Neural cell (in vitro differentiated cells): ENCODE data around the gene CLDN20. TPM values are rescaled to one million over a fixed set of nuclear protein-coding genes. Genes with fewer than 3 reads are reported as not detected.

Source experiments
- H2AFZ ChIP-seq: fragments of 200-600, 300-800 bp; sonication (generic), shearing (Covaris generic); 2 replicates; pipeline ENCODE4 v1.6.0; 2014; ENCODE audit warnings: low read depth, mild to moderate bottlenecking, antibody characterized with exemption, low read length, moderate library complexity
- H3F3A ChIP-seq: fragments of 200-600 bp; shearing (Covaris generic); 2 replicates; pipeline ENCODE4 v1.6.1; 2016; ENCODE audit warnings: mild to moderate bottlenecking, moderate library complexity, mixed read lengths, antibody characterized with exemption, low read length; ENCODE audit not compliant: insufficient read depth, poor library complexity, severe bottlenecking
- H3K27ac ChIP-seq: fragments of 200-600, 300-800 bp; sonication (generic), shearing (Covaris generic); 2 replicates; pipeline ENCODE4 v1.5.1; 2014; ENCODE audit warnings: mild to moderate bottlenecking, low read length, moderate library complexity
- H3K27me3 ChIP-seq: fragments of 300-800, 200-600 bp; sonication (generic), shearing (Covaris generic); 2 replicates; pipeline ENCODE4 v1.6.0; 2014; ENCODE audit warnings: mild to moderate bottlenecking, low read depth, low read length, moderate library complexity; ENCODE audit not compliant: insufficient read depth
- H3K36me3 ChIP-seq: fragments of 300-800, 200-600 bp; sonication (generic), shearing (Covaris generic); 2 replicates; pipeline ENCODE4 v1.5.1; 2014; ENCODE audit warnings: mild to moderate bottlenecking, antibody characterized with exemption, low read length, moderate library complexity; ENCODE audit not compliant: insufficient read depth
- H3K4me2 ChIP-seq: fragments of 300-800, 200-600 bp; sonication (generic), shearing (Covaris generic); 2 replicates; pipeline ENCODE4 v1.6.0; 2014; ENCODE audit warnings: mild to moderate bottlenecking, low read length
- H3K4me3 ChIP-seq: fragments of 300-800, 200-600 bp; sonication (generic), shearing (Covaris generic); 2 replicates; pipeline ENCODE4 v1.5.1; 2014; ENCODE audit warnings: mild to moderate bottlenecking, low read length, moderate library complexity
- H3K79me2 ChIP-seq: fragments of 200-600 bp; shearing (Covaris generic); replicated peaks from 2 replicates; pipeline ENCODE4 v1.6.0; 2014; ENCODE audit warnings: mild to moderate bottlenecking, low read length, moderate library complexity; ENCODE audit not compliant: insufficient read depth
- H3K9ac ChIP-seq: fragments of 300-800, 200-600 bp; sonication (generic), shearing (Covaris generic); 2 replicates; pipeline ENCODE4 v1.6.1; 2016; ENCODE audit warnings: mild to moderate bottlenecking, low read length, mixed read lengths
- H3K9me2 ChIP-seq: fragments of 200-600 bp; shearing (Covaris generic); 2 replicates; pipeline ENCODE4 v1.6.1; 2016; ENCODE audit warnings: mild to moderate bottlenecking, low read length, mixed read lengths; ENCODE audit not compliant: insufficient read depth
- H3K9me3 ChIP-seq: fragments of 200-600, 300-800 bp; sonication (generic), shearing (Covaris generic); 2 replicates; pipeline ENCODE4 v1.6.1; 2016; ENCODE audit warnings: mild to moderate bottlenecking, mixed run types, low read length, moderate library complexity, mixed read lengths
- H4K20me1 ChIP-seq: fragments of 200-600 bp; shearing (Covaris generic); 2 replicates; pipeline ENCODE4 v1.6.1; 2016; ENCODE audit warnings: mild to moderate bottlenecking, mixed run types; ENCODE audit not compliant: insufficient read depth
- CTCF ChIP-seq: fragments of 450-650 bp; IDR thresholded peaks from 2 replicates; pipeline ENCODE4 v1.5.1; 2014; ENCODE audit warnings: antibody characterized with exemption, mild to moderate bottlenecking, moderate library complexity; ENCODE audit not compliant: poor library complexity, severe bottlenecking
- EP300 ChIP-seq: fragments of 450-650 bp; conservative IDR thresholded peaks from 2 replicates; pipeline ENCODE4 v1.6.1; 2014; ENCODE audit warnings: antibody characterized with exemption, mild to moderate bottlenecking, moderate library complexity; ENCODE audit not compliant: poor library complexity, severe bottlenecking
- EZH2 ChIP-seq: fragments of 200-600, 300-800 bp; shearing (Covaris generic), sonication (generic); IDR thresholded peaks from 2 replicates; pipeline ENCODE4 v1.6.1; 2014; ENCODE audit warnings: antibody characterized with exemption, low read length, borderline replicate concordance, mild to moderate bottlenecking; ENCODE audit not compliant: insufficient read depth, poor library complexity, severe bottlenecking
- MXI1 ChIP-seq: fragments of 450-650 bp; conservative IDR thresholded peaks from 2 replicates; pipeline ENCODE4 v1.6.1; 2014; ENCODE audit warnings: antibody characterized with exemption, mild to moderate bottlenecking; ENCODE audit not compliant: poor library complexity, severe bottlenecking
- POLR2AphosphoS5 ChIP-seq: IDR thresholded peaks from 2 replicates; pipeline ENCODE4 v1.6.1; 2012
- RAD21 ChIP-seq: fragments of 450-650 bp; conservative IDR thresholded peaks from 2 replicates; pipeline ENCODE4 v1.6.1; 2014; ENCODE audit warnings: antibody characterized with exemption, mild to moderate bottlenecking, moderate library complexity
- REST ChIP-seq: IDR thresholded peaks from 2 replicates; pipeline ENCODE4 v1.6.1; 2012; ENCODE audit warnings: borderline replicate concordance
- SMC3 ChIP-seq: fragments of 450-650 bp; conservative IDR thresholded peaks from 2 replicates; pipeline ENCODE4 v1.6.1; 2014; ENCODE audit warnings: antibody characterized with exemption, mild to moderate bottlenecking, moderate library complexity; ENCODE audit not compliant: poor library complexity
- TAF1 ChIP-seq: IDR thresholded peaks from 2 replicates; pipeline ENCODE4 v1.6.1; 2012; ENCODE audit warnings: low read depth
- polyA plus RNA-seq: library from polyadenylated mRNA; depleted of rRNA; stranded (reverse); fragments of >200 nt; gene quantifications from 2 replicates; pipeline ENCODE4 v1.2.3, GENCODE V29; 2014

The CLDN20 gene
- polyA plus RNA-seq, 1 donor from 2014 or later = not detected

- Histone ChIP-seq H3F3A (no peaks in the 10 kb centered on the region), H3K4me3 (no peak overlapping the region), H3K9me2 (no peaks in the 10 kb centered on the region), H3K9ac (no peak overlapping the region), H3K27me3 (no peaks in the 10 kb centered on the region), H4K20me1 (no peaks in the 10 kb centered on the region), H3K79me2 (no peaks in the 10 kb centered on the region), H3K4me2 (no peak overlapping the region), H3K36me3 (no peaks in the 10 kb centered on the region), H3K27ac (no peak overlapping the region), H3K9me3 (no peaks in the 10 kb centered on the region), H2AFZ (no peak overlapping the region)
- no peak for TF ChIP-seq SMC3
- TF ChIP-seq CTCF = no peak
- TF ChIP-seq EP300 = no peak
- TF ChIP-seq EZH2 = no peak
- TF ChIP-seq TAF1 = no peak
- TF ChIP-seq POLR2AphosphoS5 = no peak
- TF ChIP-seq REST = no peak
- no peak for TF ChIP-seq MXI1
- no peak for TF ChIP-seq RAD21
Measured at GRCh38 chr6:155284775-155285174, 21.0 kb downstream of the CLDN20 start.

- H2AFZ ChIP-seq = no peak overlapping the region
- H3K36me3 ChIP-seq = no peaks in the 10 kb centered on the region
- no peak for TF ChIP-seq REST
- TF ChIP-seq SMC3 = no peak
- peak; percentile 14 for TF ChIP-seq RAD21
- TF ChIP-seq MXI1 = no peak
- TF ChIP-seq EP300 = no peak
- TF ChIP-seq POLR2AphosphoS5 = no peak
- H3K79me2 ChIP-seq = no peaks in the 10 kb centered on the region
- no peak overlapping the region for H3K27ac ChIP-seq
- no peaks in the 10 kb centered on the region for H4K20me1 ChIP-seq
- H3K9ac ChIP-seq = no peak overlapping the region
- H3K27me3 ChIP-seq = no peaks in the 10 kb centered on the region
- H3K9me3 ChIP-seq = no peaks in the 10 kb centered on the region
- no peak overlapping the region for H3K4me3 ChIP-seq
- no peaks in the 10 kb centered on the region for H3F3A ChIP-seq
- H3K4me2 ChIP-seq = no peak overlapping the region
- H3K9me2 ChIP-seq = no peaks in the 10 kb centered on the region
Measured at GRCh38 chr6:155287762-155288161, 23.9 kb downstream of the CLDN20 start.
